ENCODE measurements around the gene SEMA3G.

SEMA3G gene

DNA sequence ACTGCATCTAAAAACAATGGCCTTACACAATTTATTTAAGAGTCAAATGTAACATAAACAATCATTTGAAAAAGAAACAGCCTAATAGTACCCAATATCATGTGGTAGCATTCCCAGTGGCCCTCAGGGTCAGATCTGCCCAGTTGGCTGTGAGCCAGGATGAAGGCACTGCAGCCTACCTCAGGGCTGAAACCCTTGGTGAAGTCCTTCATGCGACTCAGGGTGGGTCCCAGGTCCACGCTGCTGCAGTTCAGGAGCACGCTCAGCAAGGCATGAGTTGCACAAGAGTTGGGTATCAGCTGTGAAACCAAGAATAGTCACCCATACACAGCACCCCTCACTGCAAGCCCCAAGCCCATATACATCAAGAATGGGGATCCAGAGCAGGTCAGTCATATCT is 37.1 kb downstream of the SEMA3G start:
- H3K27me3 ChIP-seq (ENCODE audit: insufficient read depth, low read length): peaks cover 7% of the 10 kb centered on the region; the same call in 1 of the 2 replicates
- no peak overlapping the region for H3K27ac ChIP-seq (ENCODE audit: low read length)
- no peak overlapping the region for H3K4me3 ChIP-seq (ENCODE audit: low read length)
- peaks cover 56% of the 10 kb centered on the region for H3K36me3 ChIP-seq (ENCODE audit: insufficient read depth, low read depth, low read length)
- H3K9me3 ChIP-seq (ENCODE audit: insufficient read depth, low read depth, low read length): no peaks in the 10 kb centered on the region
- no peak overlapping the region for H3K9ac ChIP-seq (ENCODE audit: low read depth, low read length)
- H3K4me1 ChIP-seq (ENCODE audit: insufficient read depth, low read length): peaks cover 6% of the 10 kb centered on the region; the same call in 1 of the 2 replicates

DNA sequence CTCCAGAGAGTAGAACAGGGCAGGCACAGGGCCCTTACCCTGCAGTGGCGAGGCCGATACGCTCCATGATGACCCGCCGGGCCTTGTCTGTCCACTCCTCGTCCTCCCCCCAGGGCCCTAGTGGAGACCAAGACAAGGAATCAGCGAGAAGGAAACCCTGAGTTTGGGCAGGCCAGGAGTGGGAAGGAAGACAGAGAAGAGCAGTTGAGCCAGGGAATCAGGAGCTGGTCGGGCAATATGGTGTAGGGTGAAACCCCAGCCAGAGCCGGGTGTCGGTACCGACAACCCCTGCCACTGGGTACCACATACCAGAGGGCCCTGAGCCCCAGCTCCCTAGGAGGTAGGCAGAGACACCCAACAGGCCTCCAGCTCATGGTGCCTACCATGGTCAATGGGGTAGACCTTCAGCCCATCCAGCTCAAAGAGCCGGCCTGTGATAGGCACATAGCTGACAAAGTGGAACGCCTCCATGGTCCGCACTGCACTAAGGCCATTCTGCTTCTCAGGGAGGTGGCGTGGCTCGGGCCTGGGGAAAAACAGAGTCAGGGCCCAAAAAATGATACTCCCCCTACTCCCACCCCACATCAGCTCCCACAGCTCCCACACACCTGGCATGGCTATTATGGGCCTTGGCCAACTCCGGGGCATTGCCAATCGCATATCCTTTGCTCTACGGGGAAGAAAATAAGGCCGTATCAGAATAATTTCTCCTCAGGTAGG is 38.0 kb downstream of the SEMA3G start:
- Histone ChIP-seq H3K9ac (ENCODE audit: low read depth, low read length) (no peak overlapping the region), H3K36me3 (ENCODE audit: insufficient read depth, low read depth, low read length) (peaks cover 64% of the 10 kb centered on the region)

DNA sequence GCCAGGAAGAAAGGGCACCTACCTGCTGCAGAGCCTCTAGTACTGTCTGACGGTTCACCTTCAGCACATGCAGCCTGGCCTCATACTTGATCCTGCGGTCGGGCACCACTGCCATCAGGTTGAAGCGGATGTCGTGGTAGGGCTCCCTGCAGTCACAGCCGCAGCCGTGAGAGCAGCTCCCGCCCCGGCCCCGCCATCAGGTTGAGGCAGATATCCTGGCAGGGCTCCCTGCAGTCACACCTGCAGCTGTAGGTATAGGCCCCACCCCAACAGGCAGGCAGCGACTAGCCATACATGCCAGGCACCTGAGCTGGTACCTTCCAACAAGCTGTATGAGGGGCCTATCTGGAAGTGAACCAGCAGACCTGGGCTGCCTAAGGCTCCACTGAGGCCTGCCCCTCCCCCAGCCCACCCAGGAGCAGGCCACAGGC is 38.7 kb downstream of the SEMA3G start:
- no peak overlapping the region for H3K4me3 ChIP-seq (ENCODE audit: low read length)
- no peaks in the 10 kb centered on the region for H3K9me3 ChIP-seq (ENCODE audit: insufficient read depth, low read depth, low read length)
- peaks cover 71% of the 10 kb centered on the region for H3K36me3 ChIP-seq (ENCODE audit: insufficient read depth, low read depth, low read length)
- H3K9ac ChIP-seq (ENCODE audit: low read depth, low read length): no peak overlapping the region
- peaks cover 4% of the 10 kb centered on the region; the same call in 1 of the 2 replicates for H3K4me1 ChIP-seq (ENCODE audit: insufficient read depth, low read length)
- no peak overlapping the region for H3K27ac ChIP-seq (ENCODE audit: low read length)
- peaks cover under 1% of the 10 kb centered on the region; the same call in 1 of the 2 replicates for H3K27me3 ChIP-seq (ENCODE audit: insufficient read depth, low read length)

More for the DNA sequence above, 38.0 kb downstream of the SEMA3G start:
- Histone ChIP-seq H3K4me3 (ENCODE audit: low read length) (no peak overlapping the region), H3K9me3 (ENCODE audit: insufficient read depth, low read depth, low read length) (no peaks in the 10 kb centered on the region), H3K27ac (ENCODE audit: low read length) (no peak overlapping the region), H3K27me3 (ENCODE audit: insufficient read depth, low read length) (peaks cover 7% of the 10 kb centered on the region; the same call in 1 of the 2 replicates), H3K4me1 (ENCODE audit: insufficient read depth, low read length) (peaks cover 6% of the 10 kb centered on the region; the same call in 1 of the 2 replicates)

DNA sequence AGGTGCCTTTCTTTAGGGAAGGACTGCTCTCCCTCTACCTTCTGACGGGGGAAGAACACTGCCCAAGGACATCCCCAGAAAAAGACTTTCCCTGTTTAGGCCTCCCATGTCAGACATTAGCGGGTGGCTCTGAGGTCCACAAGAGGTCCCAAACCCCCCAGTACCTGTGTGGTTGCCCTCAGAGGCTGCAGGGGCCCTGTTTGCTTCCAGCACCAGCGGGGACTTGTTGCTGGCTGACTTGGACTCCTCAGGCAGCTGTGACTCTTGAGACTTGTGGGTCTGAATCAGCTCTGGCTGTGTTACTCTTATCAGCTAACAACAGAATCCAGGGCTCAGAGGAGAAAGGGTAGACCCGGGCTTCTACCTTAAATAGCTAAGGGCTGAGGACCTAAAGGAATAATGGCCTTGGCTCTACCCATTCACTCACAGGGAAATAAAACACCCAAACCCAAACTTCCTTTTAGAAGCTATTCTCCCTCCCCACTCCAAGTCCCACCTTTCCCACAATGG is 39.2 kb downstream of the SEMA3G start:
- Histone ChIP-seq H3K9ac (ENCODE audit: low read depth, low read length) (no peak overlapping the region), H3K27ac (ENCODE audit: low read length) (no peak overlapping the region), H3K4me1 (ENCODE audit: insufficient read depth, low read length) (peaks cover 3% of the 10 kb centered on the region; the same call in 1 of the 2 replicates), H3K27me3 (ENCODE audit: insufficient read depth, low read length) (no peaks in the 10 kb centered on the region), H3K9me3 (ENCODE audit: insufficient read depth, low read depth, low read length) (no peaks in the 10 kb centered on the region), H3K4me3 (ENCODE audit: low read length) (no peak overlapping the region), H3K36me3 (ENCODE audit: insufficient read depth, low read depth, low read length) (peaks cover 72% of the 10 kb centered on the region)

DNA sequence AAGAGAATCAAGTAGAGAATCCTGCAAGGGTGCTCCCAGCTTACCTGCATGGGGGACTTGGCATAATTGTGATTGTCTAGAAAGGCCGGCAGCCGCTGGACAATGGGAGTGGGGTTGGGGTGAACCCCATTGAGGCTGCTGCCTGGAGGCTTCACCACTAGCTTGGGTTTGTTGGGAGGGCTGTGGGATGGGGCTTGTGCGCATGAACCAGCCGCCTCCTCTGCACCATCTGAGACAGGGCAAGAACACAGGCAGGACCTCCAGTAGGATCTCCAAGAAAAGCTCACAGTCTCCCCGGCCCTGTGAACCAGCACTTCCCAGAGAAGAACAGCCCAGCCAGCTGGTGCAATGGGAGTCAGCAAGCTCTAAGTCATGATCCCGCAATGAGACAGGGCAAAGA is 39.8 kb downstream of the SEMA3G start:
- Histone ChIP-seq H3K9me3 (ENCODE audit: insufficient read depth, low read depth, low read length) (no peaks in the 10 kb centered on the region), H3K4me1 (ENCODE audit: insufficient read depth, low read length) (peaks cover 3% of the 10 kb centered on the region; the same call in 1 of the 2 replicates), H3K27me3 (ENCODE audit: insufficient read depth, low read length) (no peaks in the 10 kb centered on the region), H3K36me3 (ENCODE audit: insufficient read depth, low read depth, low read length) (peaks cover 72% of the 10 kb centered on the region), H3K4me3 (ENCODE audit: low read length) (no peak overlapping the region), H3K27ac (ENCODE audit: low read length) (no peak overlapping the region), H3K9ac (ENCODE audit: low read depth, low read length) (no peak overlapping the region)

DNA sequence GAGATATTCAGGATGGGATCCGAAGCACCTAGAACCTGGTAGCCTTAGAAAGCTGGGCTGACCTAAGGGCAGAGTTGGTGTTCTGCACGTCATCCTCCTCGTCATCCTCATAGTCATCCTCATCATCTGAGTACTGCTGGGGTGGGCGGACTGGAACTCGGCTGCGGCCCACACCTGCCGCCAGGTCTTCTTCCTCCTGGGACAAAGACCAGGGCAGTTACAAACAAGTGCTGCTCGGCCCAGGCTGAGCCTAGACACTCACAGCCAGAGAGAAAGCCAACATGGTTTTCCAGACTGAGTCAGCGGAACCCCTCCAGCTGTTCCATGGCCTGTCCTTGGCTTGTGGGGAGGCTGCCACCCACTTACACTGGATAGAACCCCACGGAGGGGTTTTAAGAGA is 40.5 kb downstream of the SEMA3G start:
- no peak overlapping the region for H3K9ac ChIP-seq (ENCODE audit: low read depth, low read length)
- H3K9me3 ChIP-seq (ENCODE audit: insufficient read depth, low read depth, low read length): no peaks in the 10 kb centered on the region
- H3K4me3 ChIP-seq (ENCODE audit: low read length): no peak overlapping the region
- no peaks in the 10 kb centered on the region for H3K27me3 ChIP-seq (ENCODE audit: insufficient read depth, low read length)
- no peak overlapping the region for H3K27ac ChIP-seq (ENCODE audit: low read length)
- H3K36me3 ChIP-seq (ENCODE audit: insufficient read depth, low read depth, low read length): peaks cover 72% of the 10 kb centered on the region
- peaks cover 3% of the 10 kb centered on the region; the same call in 1 of the 2 replicates for H3K4me1 ChIP-seq (ENCODE audit: insufficient read depth, low read length)

DNA sequence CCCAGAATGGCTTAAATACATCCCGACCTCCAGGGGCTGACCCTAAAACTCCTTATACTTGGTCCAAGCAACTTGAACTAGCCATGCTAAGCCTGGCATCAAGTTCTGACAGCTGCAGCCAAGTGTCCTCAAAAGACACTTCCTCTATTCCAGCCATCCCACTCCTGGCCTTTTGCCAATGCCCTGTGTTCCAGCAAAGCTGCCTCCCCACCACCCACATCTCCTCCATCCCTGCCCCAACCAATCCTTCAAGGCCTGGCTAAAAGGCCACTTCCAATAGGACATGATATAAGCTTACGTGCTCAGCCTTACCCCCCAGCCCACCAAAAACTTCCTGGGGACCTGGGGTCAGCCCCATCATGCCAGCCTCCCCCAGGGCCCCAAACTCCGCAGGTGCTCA is 40.9 kb downstream of the SEMA3G start:
- no peaks in the 10 kb centered on the region for H3K9me3 ChIP-seq (ENCODE audit: insufficient read depth, low read depth, low read length)
- peaks cover 72% of the 10 kb centered on the region for H3K36me3 ChIP-seq (ENCODE audit: insufficient read depth, low read depth, low read length)
- no peak overlapping the region for H3K4me3 ChIP-seq (ENCODE audit: low read length)
- H3K9ac ChIP-seq (ENCODE audit: low read depth, low read length): no peak overlapping the region
- H3K4me1 ChIP-seq (ENCODE audit: insufficient read depth, low read length): peaks cover under 1% of the 10 kb centered on the region; the same call in 1 of the 2 replicates
- H3K27me3 ChIP-seq (ENCODE audit: insufficient read depth, low read length): no peaks in the 10 kb centered on the region
- no peak overlapping the region for H3K27ac ChIP-seq (ENCODE audit: low read length)

DNA sequence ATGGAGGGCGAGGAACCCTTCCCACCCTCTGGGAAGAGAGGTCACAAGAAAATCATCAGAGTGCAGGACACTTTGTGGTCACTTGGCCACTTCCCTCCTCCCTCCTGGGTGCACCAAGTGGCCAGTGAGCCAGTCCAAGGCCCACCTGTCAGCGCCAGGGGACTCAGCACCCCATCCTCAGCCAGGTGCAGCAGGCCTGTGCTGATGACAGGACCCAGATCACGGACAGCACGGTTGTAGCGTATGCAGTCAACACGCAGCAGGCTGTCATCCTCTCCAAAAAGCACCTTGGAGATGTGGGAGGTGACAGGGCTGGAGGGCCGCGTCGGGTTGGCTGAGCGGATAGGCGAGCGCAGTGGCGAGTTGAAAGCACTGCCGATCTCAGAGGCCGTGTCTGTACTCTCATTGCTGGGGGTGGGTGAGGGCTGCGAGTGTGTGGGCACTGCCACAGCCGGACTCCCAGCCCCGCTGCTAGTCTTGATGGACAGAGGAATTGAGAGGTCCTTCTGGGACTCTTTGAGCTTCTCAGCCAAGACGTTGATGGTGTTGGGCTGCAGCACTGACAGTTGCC is 41.5 kb downstream of the SEMA3G start:
- no peak overlapping the region for H3K9ac ChIP-seq (ENCODE audit: low read depth, low read length)
- H3K27me3 ChIP-seq (ENCODE audit: insufficient read depth, low read length): no peaks in the 10 kb centered on the region
- no peak overlapping the region for H3K27ac ChIP-seq (ENCODE audit: low read length)
- H3K4me3 ChIP-seq (ENCODE audit: low read length): no peak overlapping the region
- H3K9me3 ChIP-seq (ENCODE audit: insufficient read depth, low read depth, low read length): no peaks in the 10 kb centered on the region
- peaks cover 72% of the 10 kb centered on the region for H3K36me3 ChIP-seq (ENCODE audit: insufficient read depth, low read depth, low read length)
- H3K4me1 ChIP-seq (ENCODE audit: insufficient read depth, low read length): no peaks in the 10 kb centered on the region

DNA sequence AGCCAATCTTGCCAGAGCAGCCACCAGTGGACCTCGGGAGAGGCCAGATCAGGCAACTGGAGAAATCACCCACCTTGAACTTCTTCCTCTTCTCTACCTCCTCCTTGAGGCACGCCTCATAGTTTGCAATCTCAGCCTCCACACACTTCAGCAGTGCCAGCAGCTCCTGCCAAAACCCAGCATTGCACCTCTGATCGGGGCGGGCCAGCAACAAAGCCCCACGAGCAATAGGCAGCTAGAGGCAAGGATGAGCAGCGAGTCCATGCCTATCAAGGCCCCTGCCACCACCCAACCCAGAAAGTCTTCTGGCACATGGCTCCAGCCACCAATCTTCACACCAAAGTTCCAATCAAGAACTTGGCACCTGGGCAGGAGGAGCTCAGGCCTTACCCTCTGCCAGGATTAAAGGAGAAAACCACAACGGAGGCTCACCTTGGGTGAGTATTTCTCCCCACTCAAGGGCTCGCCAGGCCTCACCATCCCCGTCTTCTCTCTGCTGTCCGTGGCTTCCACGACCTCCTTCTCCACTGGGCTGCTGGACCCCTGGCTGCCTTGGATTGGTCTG is 42.1 kb downstream of the SEMA3G start:
- Histone ChIP-seq H3K9ac (ENCODE audit: low read depth, low read length) (no peak overlapping the region), H3K27ac (ENCODE audit: low read length) (no peak overlapping the region), H3K9me3 (ENCODE audit: insufficient read depth, low read depth, low read length) (no peaks in the 10 kb centered on the region), H3K36me3 (ENCODE audit: insufficient read depth, low read depth, low read length) (peaks cover 66% of the 10 kb centered on the region), H3K27me3 (ENCODE audit: insufficient read depth, low read length) (no peaks in the 10 kb centered on the region), H3K4me3 (ENCODE audit: low read length) (no peak overlapping the region), H3K4me1 (ENCODE audit: insufficient read depth, low read length) (no peaks in the 10 kb centered on the region)

DNA sequence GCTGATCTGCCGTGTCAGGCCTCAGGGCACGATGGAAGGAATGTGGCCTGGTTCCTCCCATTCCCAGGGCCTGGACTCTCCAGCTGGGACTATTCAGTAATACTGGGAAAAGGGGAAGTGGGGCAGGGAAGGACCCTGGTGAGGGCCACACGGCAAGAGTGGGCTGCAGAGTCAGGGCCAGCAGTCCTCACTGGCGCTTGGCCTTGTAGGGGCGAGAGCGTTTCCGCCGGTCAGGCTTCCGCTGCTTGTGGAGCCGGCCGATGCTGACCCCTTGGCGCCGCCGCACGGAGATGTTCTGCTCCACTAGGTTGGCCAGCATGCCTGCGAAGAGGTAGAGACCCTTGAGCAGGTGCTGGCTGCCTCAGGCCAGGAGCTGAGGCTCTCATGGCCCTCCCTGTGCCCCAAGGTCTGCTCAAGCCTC is 42.8 kb downstream of the SEMA3G start:
- no peak overlapping the region for H3K27ac ChIP-seq (ENCODE audit: low read length)
- H3K9ac ChIP-seq (ENCODE audit: low read depth, low read length): no peak overlapping the region
- H3K4me1 ChIP-seq (ENCODE audit: insufficient read depth, low read length): no peaks in the 10 kb centered on the region
- H3K4me3 ChIP-seq (ENCODE audit: low read length): no peak overlapping the region
- H3K27me3 ChIP-seq (ENCODE audit: insufficient read depth, low read length): no peaks in the 10 kb centered on the region
- peaks cover 59% of the 10 kb centered on the region for H3K36me3 ChIP-seq (ENCODE audit: insufficient read depth, low read depth, low read length)
- no peaks in the 10 kb centered on the region for H3K9me3 ChIP-seq (ENCODE audit: insufficient read depth, low read depth, low read length)

DNA sequence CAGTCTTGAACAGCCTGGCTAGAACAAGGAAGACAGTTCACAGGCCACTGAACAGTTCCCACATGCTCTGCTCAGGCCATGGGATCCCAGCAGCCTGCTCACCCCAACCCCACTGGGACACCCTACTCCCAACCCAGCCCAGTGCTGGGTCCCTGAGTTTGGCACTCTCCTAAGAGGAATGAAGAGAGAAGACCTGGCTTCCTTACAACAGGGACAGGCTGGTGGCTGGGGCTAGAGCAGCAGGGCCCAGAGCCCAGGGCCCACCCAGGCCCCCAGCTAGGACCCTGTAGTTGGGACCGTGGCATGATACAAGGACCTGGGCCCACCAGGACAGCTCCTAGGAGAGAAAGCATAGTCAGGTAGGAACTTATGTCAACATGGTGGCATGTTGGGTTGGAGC is 43.4 kb downstream of the SEMA3G start:
- Histone ChIP-seq H3K27ac (ENCODE audit: low read length) (no peak overlapping the region), H3K9ac (ENCODE audit: low read depth, low read length) (no peak overlapping the region), H3K27me3 (ENCODE audit: insufficient read depth, low read length) (no peaks in the 10 kb centered on the region), H3K9me3 (ENCODE audit: insufficient read depth, low read depth, low read length) (no peaks in the 10 kb centered on the region), H3K36me3 (ENCODE audit: insufficient read depth, low read depth, low read length) (peaks cover 53% of the 10 kb centered on the region), H3K4me1 (ENCODE audit: insufficient read depth, low read length) (no peaks in the 10 kb centered on the region), H3K4me3 (ENCODE audit: low read length) (no peak overlapping the region)
